ENCODE measurements around the gene BCAN. TPM values are rescaled to one million over a fixed set of nuclear protein-coding genes. Genes with fewer than 3 reads are reported as not detected.

The BCAN gene
- total RNA-seq, 6 experiments from 2014 or later, result not detected

GRCh38 chr1:156595016-156595415, 46.9 kb upstream of the BCAN start:
- Mint-ChIP-seq H3K9me3 (no peaks in the 10 kb centered on the region), H3K4me1 (ENCODE audit: low read depth) (peaks cover 16% of the 10 kb centered on the region), H3K36me3 (ENCODE audit: low read depth) (peaks cover 11% of the 10 kb centered on the region; the same call in 1 of the 2 replicates), H3K27ac (peak overlapping the region; percentile 1), H3K4me3 (no peak overlapping the region), H3K27me3 (ENCODE audit: insufficient read depth) (no peaks in the 10 kb centered on the region; the same call in none of the 2 replicates)
- TF ChIP-seq CTCF (IDR thresholded peaks at IDR 0.05), result no peak
- DNase-seq, result no peak

GRCh38 chr1:156596426-156596825, 45.5 kb upstream of the BCAN start:
- Mint-ChIP-seq H3K4me1 (ENCODE audit: low read depth) (peaks cover 19% of the 10 kb centered on the region), H3K27me3 (ENCODE audit: insufficient read depth) (peaks cover 3% of the 10 kb centered on the region), H3K9me3 (no peaks in the 10 kb centered on the region), H3K36me3 (ENCODE audit: low read depth) (peaks cover 11% of the 10 kb centered on the region; the same call in 1 of the 2 replicates), H3K4me3 (no peak overlapping the region), H3K27ac (no peak overlapping the region)
- TF ChIP-seq CTCF (IDR thresholded peaks at IDR 0.05), result no peak
- no peak for DNase-seq

- TF ChIP-seq CTCF (IDR thresholded peaks at IDR 0.05), result no peak
- Mint-ChIP-seq H3K4me1 (ENCODE audit: low read depth) (peaks cover 28% of the 10 kb centered on the region), H3K9me3 (no peaks in the 10 kb centered on the region), H3K27ac (no peak overlapping the region; the same call in 1 of the 2 replicates), H3K27me3 (ENCODE audit: insufficient read depth) (peaks cover 3% of the 10 kb centered on the region), H3K4me3 (no peak overlapping the region), H3K36me3 (ENCODE audit: low read depth) (peaks cover 11% of the 10 kb centered on the region; the same call in 1 of the 2 replicates)
- no peak for DNase-seq
Observed at GRCh38 chr1:156598125-156598524, 43.8 kb upstream of the BCAN start.

- no peak overlapping the region for H3K27ac Mint-ChIP-seq
- H3K27me3 Mint-ChIP-seq (ENCODE audit: insufficient read depth), result peaks cover 3% of the 10 kb centered on the region
- no peak overlapping the region for H3K4me3 Mint-ChIP-seq
- no peak for DNase-seq
- H3K9me3 Mint-ChIP-seq, result no peaks in the 10 kb centered on the region
- TF ChIP-seq CTCF (IDR thresholded peaks at IDR 0.05), result no peak
- peaks cover 11% of the 10 kb centered on the region; the same call in 1 of the 2 replicates for H3K36me3 Mint-ChIP-seq (ENCODE audit: low read depth)
- H3K4me1 Mint-ChIP-seq (ENCODE audit: low read depth), result peaks cover 28% of the 10 kb centered on the region
Observed at GRCh38 chr1:156598731-156599432, 43.0 kb upstream of the BCAN start.

- DNase-seq, result no peak
- Mint-ChIP-seq H3K4me1 (ENCODE audit: low read depth) (peaks cover 28% of the 10 kb centered on the region), H3K4me3 (peak overlapping the region; percentile 98), H3K27ac (no peak overlapping the region), H3K9me3 (no peaks in the 10 kb centered on the region), H3K27me3 (ENCODE audit: insufficient read depth) (peaks cover 3% of the 10 kb centered on the region), H3K36me3 (ENCODE audit: low read depth) (peaks cover 11% of the 10 kb centered on the region; the same call in 1 of the 2 replicates)
- TF ChIP-seq CTCF (IDR thresholded peaks at IDR 0.05), result peak; percentile 47
Observed at GRCh38 chr1:156599811-156600210, 42.1 kb upstream of the BCAN start.
